Nephron progenitor cell (in vitro differentiated cells): ENCODE results near the gene NSD2.
A peak's percentile ranks its signal among the peaks of the same experiment; 100 is the strongest.

Source experiments
- DNase-seq: peaks from one replicate; pipeline ENCODE4 v3.0.0; 2021
- H3K27ac Mint-ChIP-seq: 2 replicates; pipeline ENCODE4 v1.8.0; 2021; ENCODE audit warnings: mild to moderate bottlenecking, moderate library complexity, mixed read lengths
- H3K27me3 Mint-ChIP-seq: 2 replicates; pipeline ENCODE4 v1.8.0; 2021; ENCODE audit warnings: mild to moderate bottlenecking, low read depth, mixed read lengths; ENCODE audit not compliant: poor library complexity
- H3K36me3 Mint-ChIP-seq: 2 replicates; pipeline ENCODE4 v1.8.0; 2021; ENCODE audit warnings: low read depth, mixed read lengths
- H3K4me1 Mint-ChIP-seq: 2 replicates; pipeline ENCODE4 v1.8.0; 2021; ENCODE audit warnings: mixed read lengths
- H3K4me3 Mint-ChIP-seq: 2 replicates; pipeline ENCODE4 v1.8.0; 2021; ENCODE audit warnings: mild to moderate bottlenecking, moderate library complexity, mixed read lengths
- H3K9me3 Mint-ChIP-seq: 2 replicates; pipeline ENCODE4 v1.8.0; 2021; ENCODE audit warnings: mild to moderate bottlenecking, moderate library complexity, mixed read lengths
- CTCF ChIP-seq: fragments of 200-600 bp; sonication (generic); IDR thresholded peaks from 2 replicates; pipeline ENCODE4 v1.5.0; 2021; ENCODE audit warnings: antibody characterized with exemption

Gene NSD2

DNA sequence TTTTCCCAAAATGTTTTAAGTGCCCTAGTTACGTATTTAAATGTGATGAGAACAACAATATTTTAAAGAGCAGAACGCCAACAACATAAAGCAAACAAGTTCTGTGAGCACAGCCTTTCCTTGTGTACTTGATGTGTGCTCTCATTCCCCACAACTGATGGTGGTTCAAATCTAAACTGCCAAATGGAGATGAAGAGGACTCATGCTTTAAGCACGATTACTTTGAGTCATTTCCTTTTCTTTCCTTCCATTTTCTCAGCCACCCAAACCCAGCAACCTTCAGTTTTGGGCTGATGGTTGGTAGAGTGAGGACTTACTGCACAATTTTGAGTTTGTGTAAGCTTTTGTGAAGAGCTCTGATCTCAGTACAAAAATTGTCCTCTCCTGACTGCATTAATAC, 1.7 kb downstream of the NSD2 start:
- Mint-ChIP-seq H3K27ac (no peak overlapping the region), H3K27me3 (peaks cover 11% of the 10 kb centered on the region), H3K36me3 (peaks cover 15% of the 10 kb centered on the region), H3K4me1 (peaks cover 47% of the 10 kb centered on the region), H3K9me3 (no peaks in the 10 kb centered on the region), H3K4me3 (peak overlapping the region; percentile 92)
- no peak for TF ChIP-seq CTCF
- no peak for DNase-seq

DNA sequence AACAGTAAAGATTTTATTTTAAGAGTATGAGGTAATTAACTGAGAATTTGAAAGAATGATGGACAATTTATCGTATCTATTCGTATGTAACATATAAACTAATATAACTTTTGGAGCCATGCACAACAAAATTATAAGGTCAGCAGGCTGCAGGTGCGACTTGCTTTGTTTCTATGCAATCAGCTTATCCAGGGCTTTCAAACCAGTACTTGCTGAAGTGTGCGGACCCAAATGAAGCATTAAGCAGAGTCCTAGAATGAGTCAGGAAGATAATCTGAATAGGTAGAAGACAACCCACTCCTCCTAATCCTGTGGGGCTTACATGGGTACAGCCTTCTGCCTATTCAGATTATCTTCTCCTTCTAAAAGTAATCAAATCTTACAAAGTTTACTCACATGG, 2.1 kb downstream of the NSD2 start:
- H3K27ac Mint-ChIP-seq, result no peak overlapping the region
- H3K4me1 Mint-ChIP-seq, result peaks cover 47% of the 10 kb centered on the region
- peaks cover 7% of the 10 kb centered on the region for H3K27me3 Mint-ChIP-seq
- H3K36me3 Mint-ChIP-seq, result peaks cover 16% of the 10 kb centered on the region
- no peak for TF ChIP-seq CTCF
- peak overlapping the region; percentile 92 for H3K4me3 Mint-ChIP-seq
- H3K9me3 Mint-ChIP-seq, result no peaks in the 10 kb centered on the region
- DNase-seq, result no peak

DNA sequence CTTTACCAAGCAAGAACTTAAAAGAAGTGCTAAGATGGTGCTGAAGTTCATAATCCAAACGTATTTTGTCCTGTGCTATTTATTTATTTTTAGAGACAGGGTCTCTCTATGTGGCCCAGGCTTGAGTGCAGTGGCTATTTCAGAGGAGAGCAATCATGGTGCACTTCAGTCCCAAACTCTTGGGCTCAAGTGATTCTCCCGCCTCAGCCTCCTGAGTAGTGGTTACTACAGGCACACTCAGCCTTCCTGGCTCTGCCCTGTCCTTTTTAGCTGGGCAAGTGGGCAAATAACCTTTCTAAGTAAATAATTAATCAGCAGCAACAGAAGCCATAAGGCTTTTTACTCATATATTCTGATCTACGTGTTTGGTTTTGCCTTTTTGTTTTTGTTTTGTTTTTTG, 2.6 kb downstream of the NSD2 start:
- Mint-ChIP-seq H3K36me3 (peaks cover 21% of the 10 kb centered on the region), H3K27me3 (peaks cover 3% of the 10 kb centered on the region), H3K4me3 (peak overlapping the region; percentile 92), H3K9me3 (no peaks in the 10 kb centered on the region), H3K27ac (no peak overlapping the region), H3K4me1 (peaks cover 52% of the 10 kb centered on the region)
- TF ChIP-seq CTCF, result no peak
- DNase-seq, result no peak

- Mint-ChIP-seq H3K4me1 (peaks cover 52% of the 10 kb centered on the region), H3K27ac (peak overlapping the region; percentile 27), H3K4me3 (peak overlapping the region; percentile 56), H3K36me3 (peaks cover 22% of the 10 kb centered on the region), H3K9me3 (no peaks in the 10 kb centered on the region), H3K27me3 (no peaks in the 10 kb centered on the region)
- no peak for TF ChIP-seq CTCF
- DNase-seq, result no peak
These were observed 3.0 kb downstream of the NSD2 start for GRCh38 chr4:1874201-1874600.

DNA sequence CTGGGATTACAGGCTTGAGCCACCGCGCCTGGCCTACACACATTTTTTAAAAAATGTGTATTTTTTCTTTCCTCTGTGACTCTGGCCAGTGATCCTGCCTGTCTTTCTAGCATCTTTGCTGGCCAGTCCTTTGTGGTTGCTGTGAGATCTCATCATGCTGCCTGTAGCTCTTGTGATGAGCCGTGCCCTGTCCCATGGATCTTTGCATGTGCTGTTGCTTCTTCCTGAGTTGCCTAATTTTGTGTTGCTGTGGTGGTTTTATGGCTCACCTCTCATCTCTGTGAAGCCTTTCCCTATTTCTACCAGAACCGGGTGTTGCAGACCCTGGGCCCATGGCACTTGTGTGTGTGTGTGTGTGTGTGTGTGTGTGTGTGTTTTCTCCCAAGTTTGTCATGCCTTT, 8.3 kb downstream of the NSD2 start:
- H3K27ac Mint-ChIP-seq, result peak overlapping the region; percentile 65
- peaks cover 4% of the 10 kb centered on the region for H3K9me3 Mint-ChIP-seq
- no peak for TF ChIP-seq CTCF
- DNase-seq, result no peak
- no peaks in the 10 kb centered on the region for H3K27me3 Mint-ChIP-seq
- peaks cover 35% of the 10 kb centered on the region for H3K4me1 Mint-ChIP-seq
- peaks cover 61% of the 10 kb centered on the region for H3K36me3 Mint-ChIP-seq
- no peak overlapping the region for H3K4me3 Mint-ChIP-seq

DNA sequence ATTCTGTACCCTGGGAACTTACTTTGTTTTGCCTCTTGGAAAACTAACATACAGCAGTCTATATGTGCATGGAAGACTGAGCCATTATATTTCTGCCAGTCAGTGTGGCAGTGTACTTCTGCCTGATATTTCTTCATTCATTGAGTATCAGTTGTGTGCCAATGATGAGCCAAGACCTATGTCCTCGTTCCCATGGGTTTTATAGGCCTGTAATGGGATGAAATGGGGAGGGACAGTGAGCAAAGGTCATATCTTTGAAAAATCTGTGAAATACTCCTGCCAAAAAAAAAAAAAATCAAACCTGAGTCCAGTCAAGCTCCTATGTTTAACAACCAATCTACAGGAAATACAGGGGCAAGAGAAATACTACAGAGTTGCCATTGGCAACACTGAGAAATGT, 9.1 kb downstream of the NSD2 start:
- Mint-ChIP-seq H3K27me3 (no peaks in the 10 kb centered on the region), H3K4me1 (peaks cover 27% of the 10 kb centered on the region), H3K9me3 (peaks cover 4% of the 10 kb centered on the region), H3K27ac (peak overlapping the region; percentile 89), H3K36me3 (peaks cover 61% of the 10 kb centered on the region), H3K4me3 (no peak overlapping the region)
- TF ChIP-seq CTCF, result no peak
- no peak for DNase-seq
